Skin epidermis (tissue), 12 donors: ENCODE results near the gene MOV10L1.

Experiments
- H3K27ac ChIP-seq, 21 experiments: fragments of 200-600 bp; sonication (generic) in 11 of 21; one replicate each; pipeline ENCODE4 v1.5.0; 2020; ENCODE audit warnings: mild to moderate bottlenecking in 3 of 21, inconsistent platforms in 2 of 21, moderate library complexity in 2 of 21
- H3K4me3 ChIP-seq, 7 experiments: fragments of 200-600 bp; sonication (generic) in 2 of 7; one replicate each; pipeline ENCODE4 v1.5.0; 2020; ENCODE audit warnings: inconsistent platforms in 2 of 7, mild to moderate bottlenecking in 2 of 7, moderate library complexity in 1 of 7

Gene MOV10L1

DNA sequence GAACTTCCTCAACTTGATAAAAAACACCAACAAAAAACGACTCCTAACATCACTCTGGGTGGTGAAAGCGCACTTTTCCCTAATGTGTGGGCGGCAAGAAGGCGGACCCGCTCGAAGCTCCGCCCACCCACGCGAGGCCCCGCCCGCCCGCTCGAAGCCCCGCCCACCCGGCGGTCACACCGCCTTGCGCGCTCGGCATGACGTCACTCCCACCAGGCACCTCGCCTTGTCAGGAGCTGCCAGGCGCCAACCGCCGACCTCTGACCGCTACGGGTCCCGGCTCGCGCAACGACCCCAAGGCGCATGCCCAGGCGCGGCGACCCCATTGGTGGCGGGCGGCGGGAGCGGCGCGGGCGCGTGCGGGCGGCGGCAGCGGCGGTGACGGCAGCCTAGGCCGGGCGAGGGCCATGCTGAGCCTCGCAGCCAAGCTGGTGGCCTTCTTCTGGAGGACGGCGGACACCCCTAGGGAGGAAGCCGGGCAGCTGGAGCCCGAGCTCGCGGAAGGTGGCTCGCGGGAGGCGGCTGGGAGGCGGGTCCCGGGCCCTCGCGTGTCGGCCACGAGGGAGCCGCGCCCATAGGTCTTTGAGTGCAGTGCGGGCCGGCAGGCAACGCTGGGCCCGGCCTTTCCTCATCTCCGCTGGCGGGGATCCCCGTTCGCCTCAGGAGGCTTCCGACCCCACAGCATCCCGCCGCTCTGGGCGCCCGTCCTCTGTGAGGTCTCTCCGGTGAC lies at the start of gene MOV10L1:
TSS of gene MOV10L1 (plus strand) at position 325 of the 730 bp plus-strand sequence. CDS start at position 408, 83 bp downstream.
- Histone ChIP-seq H3K27ac (no peak within 1 kb of the TSS), H3K4me3 (no peak within 1 kb of the TSS)

DNA sequence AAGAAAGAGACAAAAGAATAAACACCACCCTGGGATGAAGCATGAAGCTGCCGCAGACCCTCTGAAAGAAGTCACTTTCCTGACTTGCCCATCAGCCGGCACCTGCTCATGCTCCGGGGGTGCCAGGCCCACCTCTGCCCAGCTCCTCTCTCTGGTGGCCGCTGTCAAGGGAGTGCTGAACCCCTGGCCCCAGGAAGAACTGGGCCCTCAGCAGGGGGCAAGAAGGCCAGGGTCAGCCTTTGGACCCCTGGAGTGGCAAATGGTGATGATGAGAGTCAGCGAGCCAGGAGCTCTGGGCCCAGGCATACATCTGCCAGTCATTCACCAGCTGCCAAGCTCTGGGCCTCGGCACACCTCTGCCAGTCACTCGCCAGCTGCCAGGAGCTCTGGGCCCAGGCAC lies 49.1 kb upstream of the MOV10L1 start:
- Histone ChIP-seq H3K27ac (no peak overlapping the region), H3K4me3 (no peak overlapping the region)

DNA sequence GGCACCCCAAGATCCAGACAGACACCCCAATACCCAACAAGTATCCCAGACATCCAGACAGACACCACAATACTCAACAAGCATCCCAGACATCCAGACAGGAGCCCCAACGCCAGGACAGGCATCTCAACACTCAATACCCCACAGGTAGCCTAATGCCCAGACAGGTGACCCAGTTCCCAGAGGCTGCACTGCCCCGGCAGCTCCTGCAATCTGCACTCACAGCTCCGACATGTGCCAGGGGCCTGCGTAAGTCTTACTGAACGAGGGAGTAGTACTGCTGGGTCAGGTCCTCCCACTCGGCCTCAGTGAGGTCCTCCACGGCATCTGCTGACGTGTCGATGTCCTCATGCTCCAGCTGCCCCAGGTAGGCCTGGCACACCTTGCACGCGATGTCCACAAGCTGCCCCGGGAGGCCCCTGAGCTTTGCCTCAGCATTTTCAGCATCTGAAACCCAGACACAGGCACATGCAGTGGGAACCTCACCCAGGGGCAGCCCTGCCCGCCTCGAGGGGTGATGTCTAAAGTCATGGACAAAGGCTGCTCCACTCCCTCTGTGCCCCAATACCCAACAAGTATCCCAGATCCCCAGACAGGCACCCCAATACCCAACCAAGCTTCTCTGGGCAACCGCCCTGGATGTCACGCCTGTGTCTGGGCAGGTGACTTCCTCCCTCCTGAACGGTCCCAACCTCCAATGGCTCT lies 48.3 kb upstream of the MOV10L1 start:
- H3K27ac ChIP-seq, result no peak overlapping the region

DNA sequence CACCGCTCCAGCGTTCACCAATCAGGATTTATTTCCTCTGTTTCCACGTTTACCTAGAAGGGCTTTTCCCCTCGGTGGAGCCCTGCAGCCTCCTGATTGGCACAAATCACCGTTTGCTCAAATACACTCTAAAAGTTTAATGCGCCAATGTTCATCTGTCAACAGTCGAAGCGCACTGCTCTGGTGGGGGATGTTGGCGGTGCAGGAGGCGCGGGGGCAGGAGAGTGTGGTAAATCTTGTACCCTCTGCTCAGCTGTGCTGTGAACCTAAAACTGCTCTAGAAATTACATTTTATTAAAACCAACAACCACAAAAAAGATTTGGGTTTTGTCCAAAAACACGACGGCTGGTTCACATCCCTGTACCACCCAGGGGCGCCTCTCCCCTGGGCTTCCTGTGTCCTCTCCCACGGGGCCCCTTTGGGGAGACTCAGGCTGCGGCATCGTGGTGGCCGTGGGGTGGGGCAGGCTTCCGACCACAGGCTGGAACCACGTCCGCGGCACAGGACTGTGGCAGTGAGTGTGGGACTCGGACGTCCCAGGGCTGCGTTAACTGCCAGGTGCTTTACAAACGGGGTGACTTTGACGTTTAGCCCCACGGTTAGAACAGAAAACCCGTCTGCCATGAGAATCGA lies 45.2 kb upstream of the MOV10L1 start:
- no peak overlapping the region for H3K4me3 ChIP-seq
- H3K27ac ChIP-seq, result no peak overlapping the region

More for the DNA sequence above, 48.3 kb upstream of the MOV10L1 start:
- no peak overlapping the region for H3K4me3 ChIP-seq

DNA sequence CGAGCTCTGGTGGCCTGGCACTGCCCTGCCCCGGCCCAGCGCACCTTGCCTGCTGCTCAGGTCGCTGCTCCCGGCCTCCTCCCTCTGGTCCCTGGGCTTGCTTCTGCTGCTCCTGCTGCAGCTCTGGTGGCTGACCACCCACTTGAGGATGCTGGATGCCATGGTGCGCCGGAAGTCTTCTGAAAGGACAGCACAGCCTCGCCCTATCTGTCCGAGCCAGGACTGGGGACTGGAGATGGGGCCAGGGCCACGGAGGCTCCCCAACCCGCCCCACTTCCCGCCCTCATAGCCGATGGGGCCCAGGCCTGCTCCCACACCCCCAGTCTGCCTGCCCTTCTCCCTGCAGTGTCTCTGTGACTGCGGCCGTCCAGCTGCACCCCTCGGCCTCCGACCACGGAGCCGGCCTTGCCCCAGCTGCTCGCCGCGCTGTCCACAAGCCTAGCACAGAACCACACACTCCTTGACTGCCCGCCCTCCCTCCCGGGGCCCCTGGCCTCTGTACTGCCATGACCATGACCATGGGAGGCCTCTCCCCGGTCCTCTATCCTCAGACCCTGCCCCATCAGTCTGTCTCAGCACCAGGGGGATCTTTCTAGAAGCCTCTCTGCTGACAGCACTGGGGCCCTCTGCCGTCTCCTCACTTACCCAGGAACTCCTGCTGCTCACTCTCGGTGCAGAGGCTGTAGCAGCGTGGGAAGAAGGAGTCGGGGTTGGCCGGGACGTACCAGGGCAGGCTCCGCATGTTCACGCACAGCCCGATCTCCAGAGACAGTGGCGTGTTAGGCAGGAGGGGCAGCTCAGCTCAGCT lies 44.4 kb upstream of the MOV10L1 start:
- Histone ChIP-seq H3K4me3 (no peak overlapping the region), H3K27ac (no peak overlapping the region)

DNA sequence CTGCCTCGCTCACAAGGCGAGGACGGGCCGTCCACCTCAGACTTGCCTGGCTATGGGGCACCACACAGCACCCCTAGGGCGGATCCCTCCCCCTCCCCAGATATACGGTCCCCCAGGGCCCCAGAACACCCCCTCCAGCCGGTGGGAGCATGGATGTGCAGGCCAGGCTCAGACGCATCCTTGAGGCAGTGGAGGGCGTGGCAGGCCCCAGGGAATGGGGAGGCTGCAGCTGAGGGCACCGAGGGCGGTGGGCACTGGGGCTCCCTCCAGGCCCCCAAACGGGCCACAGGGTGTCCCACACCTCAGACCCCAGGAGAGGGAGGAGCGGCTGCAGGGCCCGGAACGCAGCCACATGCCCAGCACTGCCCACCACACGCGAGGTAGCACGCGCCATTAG lies 43.8 kb upstream of the MOV10L1 start:
- Histone ChIP-seq H3K27ac (no peak overlapping the region), H3K4me3 (no peak overlapping the region)

DNA sequence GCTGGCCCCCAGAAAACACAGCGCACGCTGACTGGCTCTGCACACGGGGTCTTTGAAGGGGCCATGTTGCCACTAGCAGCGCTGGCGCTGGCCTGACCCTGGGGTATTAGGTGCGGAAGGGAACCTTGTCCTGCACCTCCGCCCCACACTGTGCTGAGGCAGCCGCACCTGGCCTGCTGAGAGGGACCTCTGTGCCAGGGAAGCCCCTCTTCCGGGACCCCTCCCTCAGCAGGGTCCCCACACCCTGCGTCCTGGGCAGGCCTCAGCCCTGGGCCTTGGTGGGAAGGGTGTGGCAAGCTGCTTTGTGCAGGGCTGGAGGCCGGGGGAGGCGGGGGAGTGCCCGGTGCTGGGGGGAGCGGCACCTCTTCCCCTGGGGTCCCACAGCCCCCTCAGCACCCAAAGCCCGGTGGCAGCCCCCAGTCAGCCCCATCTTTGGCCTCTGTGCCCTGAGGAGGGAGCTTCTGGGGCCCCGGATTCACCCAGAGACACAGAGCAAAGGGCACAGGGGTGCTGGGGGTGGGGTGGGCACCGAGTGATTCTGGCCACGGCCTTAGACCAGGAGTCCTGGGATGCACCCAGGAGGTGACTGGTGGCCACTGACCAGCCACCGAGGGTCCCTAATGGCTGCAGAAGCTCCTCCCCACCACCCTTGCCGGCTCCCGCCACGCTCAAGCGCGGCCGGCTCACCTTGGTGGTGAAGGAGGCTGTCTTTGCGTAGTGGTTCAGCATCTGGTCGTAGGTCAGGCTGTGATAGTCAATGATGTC lies 43.1 kb upstream of the MOV10L1 start:
- Histone ChIP-seq H3K4me3 (no peak overlapping the region), H3K27ac (no peak overlapping the region)

DNA sequence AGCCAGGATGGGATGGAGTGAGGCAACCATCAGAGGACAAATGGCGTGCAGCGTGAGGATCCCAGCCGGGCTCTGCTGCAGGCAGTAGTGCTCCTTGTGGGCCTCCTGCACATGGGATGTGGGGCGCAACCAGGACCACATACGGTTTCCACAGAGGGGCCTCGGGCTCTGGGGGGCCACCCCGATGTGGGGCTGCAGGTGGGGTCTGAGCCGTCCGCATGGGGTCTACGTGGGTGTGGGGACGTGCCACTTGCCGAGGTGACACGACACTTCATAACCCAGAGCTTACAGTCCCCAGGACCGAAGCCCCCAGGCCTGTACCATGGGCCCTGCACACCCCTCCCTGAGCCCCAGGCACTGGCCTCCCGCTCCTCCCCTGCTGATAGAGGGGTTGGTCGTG lies 42.5 kb upstream of the MOV10L1 start:
- no peak overlapping the region for H3K4me3 ChIP-seq
- H3K27ac ChIP-seq, result no peak overlapping the region

DNA sequence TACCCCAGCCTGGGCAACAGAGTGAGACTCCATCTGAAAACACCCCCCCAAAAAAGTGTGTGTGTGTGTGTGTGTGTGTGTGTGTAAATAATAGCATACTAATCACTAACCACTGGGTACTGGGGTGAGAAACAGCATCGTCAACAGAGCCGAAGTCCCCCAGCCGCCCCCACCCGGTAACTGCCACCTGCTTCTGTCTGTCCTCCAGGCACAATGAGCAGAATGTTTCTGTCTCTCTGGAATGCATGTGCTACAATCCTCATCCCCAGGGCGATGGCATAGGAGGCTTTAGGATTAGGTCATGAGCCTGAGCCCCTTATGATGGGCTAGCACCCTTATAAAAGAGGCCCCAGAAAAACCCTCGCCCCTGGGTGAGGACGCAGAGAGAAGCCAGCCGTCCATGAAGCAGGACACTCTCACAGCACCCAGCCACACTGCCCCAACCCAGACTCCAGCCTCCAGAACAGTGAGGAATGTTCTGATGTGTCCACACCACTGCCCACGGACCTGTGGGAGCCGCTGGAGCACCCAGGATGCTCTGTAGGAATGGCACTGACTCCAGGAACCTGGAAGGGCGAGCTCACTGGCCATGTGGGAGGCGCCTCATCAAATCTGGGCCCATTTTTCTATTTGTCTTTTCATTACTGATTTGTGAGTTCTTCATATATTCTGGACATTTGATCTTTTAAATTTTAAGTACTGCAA lies 41.6 kb upstream of the MOV10L1 start:
- Histone ChIP-seq H3K4me3 (no peak overlapping the region), H3K27ac (no peak overlapping the region)

DNA sequence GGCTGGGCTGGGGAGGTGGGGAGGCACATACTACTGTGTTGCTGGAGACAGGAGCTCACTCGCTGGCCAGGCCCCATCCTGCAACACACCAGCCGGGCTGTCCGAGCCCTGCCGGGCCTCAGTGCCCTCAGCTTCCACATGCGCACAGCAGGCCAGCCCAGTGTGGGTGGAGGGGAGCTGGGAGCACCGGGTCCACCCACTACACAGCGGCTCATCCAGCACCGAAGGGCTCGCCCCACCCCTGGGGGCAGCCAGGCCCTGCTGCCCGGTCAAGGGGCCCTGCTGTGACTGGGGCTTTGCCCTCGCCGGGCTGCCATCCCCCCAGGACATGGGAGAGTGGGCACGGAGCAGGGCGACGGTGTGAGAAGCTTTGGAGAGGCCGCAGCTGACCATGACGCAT lies 41.0 kb upstream of the MOV10L1 start:
- Histone ChIP-seq H3K4me3 (no peak overlapping the region), H3K27ac (no peak overlapping the region)

DNA sequence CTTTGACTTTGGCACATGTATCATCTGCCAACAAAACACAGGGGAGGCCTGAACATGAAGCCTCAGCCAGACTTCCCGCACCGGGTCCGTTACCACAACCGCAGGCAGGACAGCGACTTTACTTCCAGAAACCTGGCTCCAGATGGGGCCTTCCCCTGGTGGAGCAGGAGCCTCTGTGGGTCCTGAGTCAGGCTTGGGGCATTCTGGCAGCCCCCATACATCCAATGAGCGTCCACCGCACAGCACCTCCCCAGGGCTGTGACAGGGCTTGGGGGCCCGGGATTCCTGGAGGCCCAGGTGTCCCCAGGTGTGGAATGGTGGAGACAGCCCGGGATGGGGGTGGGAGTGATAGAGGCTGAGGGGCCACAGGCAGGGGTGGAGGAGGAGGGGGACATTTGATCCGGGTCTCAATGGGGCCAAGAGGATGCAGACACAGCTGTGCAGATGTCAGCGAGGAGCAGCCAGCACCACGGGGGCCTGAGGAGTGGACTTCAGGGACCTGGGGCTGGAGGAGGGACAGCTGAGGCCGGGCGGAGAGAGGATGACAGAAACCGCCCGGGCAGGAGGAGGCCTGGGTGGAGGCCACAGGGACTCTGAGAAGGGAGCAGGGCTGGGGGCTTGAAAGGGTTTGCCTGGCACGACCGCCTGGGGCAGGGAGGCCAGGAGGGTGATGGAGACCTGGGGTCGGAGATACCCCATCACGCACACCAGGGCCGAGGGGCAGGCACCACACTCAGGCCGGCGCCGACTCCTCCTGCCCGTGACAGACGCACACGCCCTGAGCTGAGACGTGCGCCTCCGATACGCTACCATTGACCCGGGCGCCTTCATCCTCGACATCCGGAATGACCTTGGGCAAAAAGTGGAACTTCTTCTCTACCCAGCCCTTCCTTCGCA lies 40.3 kb upstream of the MOV10L1 start:
- H3K27ac ChIP-seq, result no peak overlapping the region
- H3K4me3 ChIP-seq, result no peak overlapping the region

DNA sequence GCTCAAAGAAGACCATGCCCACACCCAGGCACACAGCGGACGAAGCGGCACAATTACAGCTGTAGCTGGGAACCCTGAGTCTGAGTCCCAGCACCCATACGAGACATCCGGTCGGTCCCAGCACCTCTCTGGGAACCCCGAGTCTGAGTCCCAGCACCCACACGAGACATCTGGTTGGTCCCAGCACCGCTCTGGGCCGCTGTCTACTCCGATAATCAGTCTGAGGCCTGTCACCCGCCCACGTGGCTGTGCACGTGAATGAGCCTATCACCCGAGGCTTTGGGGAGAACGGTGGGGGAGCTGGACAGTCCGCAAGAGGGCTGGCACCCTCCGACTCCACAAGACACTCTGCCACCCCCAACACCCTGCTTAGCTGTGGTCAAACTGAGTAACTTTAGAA lies 37.9 kb upstream of the MOV10L1 start:
- no peak overlapping the region for H3K27ac ChIP-seq

DNA sequence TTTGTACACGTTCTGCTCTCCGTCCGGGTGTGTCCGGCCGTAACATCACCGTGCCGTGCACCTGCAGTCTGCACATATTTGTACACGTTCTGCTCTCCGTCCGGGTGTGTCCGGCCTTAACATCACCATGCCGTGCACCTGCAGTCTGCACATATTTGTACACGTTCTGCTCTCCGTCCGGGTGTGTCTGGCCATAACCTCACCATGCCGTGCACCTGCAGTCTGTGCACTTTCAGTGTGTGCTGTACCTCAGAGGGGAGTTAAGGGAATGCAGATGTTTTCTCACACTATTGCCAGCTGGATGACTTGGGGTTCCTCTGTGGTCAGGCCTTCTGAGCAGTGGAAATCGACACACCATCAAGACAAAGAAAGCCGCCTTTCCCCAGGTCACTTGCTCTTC lies 35.9 kb upstream of the MOV10L1 start:
- H3K27ac ChIP-seq, result no peak overlapping the region
- H3K4me3 ChIP-seq, result no peak overlapping the region

More for the DNA sequence above, 37.9 kb upstream of the MOV10L1 start:
- no peak overlapping the region for H3K4me3 ChIP-seq

DNA sequence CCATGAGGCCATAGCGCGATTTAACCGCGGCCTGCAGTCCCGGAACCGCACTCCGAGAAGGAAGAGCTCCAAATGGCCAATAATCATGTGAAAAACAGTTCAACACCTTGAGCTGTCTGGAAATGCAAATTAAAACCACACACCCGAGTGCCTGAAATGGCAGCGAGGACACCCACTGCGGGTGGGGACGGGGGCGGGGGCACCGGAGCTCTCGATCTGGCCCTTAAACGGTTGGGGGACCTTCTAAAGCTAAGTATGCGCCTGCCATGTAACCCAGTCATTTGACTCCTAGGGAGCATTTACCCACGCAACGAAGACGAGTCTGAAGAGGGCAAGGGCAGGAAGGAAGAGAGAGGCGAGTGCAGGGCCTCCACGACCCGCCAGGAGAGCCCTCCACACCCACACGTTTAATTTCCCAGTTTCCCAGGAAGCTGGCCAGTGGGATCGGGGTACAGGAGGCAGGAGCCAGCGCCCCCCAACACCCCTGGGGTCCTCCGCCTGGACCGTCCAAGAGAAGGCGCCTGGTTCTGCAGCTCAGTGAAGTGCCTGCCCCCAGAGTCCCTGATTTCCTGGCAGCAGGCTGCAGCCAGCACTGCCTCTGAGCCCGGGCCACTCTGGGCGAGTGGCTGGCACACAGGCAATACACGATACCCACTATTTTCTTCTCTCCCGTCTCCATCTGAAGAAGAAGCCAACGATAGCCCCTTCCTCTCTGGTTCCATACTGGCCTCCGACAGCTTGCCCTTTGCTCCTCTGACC lies 33.4 kb upstream of the MOV10L1 start:
- H3K27ac ChIP-seq, result no peak overlapping the region
- no peak overlapping the region for H3K4me3 ChIP-seq

DNA sequence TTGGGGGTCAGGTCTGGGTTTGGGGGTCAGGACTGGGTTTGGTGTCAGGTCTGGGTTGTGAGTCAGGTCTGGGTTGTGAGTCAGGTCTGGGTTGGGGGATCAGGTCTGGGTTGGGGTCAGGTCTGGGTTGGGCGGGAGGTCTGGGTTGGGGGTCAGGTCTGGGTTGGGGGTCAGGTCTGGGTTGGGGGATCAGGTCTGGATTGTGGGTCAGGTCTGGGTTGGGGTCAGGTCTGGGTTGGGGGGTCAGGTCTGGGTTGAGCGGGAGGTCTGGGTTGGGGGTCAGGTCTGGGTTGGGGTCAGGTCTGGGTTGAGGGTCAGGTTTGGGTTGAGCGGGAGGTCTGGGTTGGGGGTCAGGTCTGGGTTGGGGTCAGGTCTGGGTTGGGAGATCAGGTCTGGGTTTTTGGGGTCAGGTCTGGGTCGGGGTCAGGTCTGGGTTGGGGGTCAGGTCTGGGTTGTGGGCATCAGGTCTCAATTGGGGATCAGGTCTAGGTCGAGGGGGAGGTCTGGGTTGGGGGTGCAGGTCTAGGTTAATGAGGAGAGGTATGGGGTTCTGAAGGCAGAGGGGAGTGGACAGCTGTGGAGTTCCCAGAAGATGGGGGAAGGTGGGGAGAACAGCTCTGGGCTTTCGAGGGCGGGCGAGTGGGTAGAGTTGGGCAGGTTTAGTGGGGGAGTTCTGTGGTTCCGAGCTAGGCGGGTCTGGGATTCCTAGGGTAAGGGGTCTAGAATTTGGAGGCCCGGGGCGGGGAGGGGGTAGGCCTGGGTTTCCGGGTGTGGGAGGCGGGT lies 32.3 kb upstream of the MOV10L1 start:
- no peak overlapping the region for H3K27ac ChIP-seq
- no peak overlapping the region for H3K4me3 ChIP-seq
